SU-DHL-6 (cell line): ENCODE measurements around the gene PC.

Experiments used
- EZH2phosphoT487 ChIP-seq: fragments of 200-600 bp; sonication (generic), shearing (Covaris generic); conservative IDR thresholded peaks from 2 replicates; pipeline ENCODE4 v1.6.1; 2018; ENCODE audit warnings: mild to moderate bottlenecking, antibody characterized with exemption, low read length, moderate library complexity, mixed read lengths
- TF ChIP-seq, protein P1 (sequence below): fragments of 200-600 bp; sonication (generic); IDR thresholded peaks from one replicate; pipeline ENCODE4 v1.5.1; 2017; ENCODE audit warnings: antibody characterized with exemption, mild to moderate bottlenecking, low read length, moderate library complexity; ENCODE audit not compliant: insufficient read depth, poor library complexity, severe bottlenecking

DNA sequence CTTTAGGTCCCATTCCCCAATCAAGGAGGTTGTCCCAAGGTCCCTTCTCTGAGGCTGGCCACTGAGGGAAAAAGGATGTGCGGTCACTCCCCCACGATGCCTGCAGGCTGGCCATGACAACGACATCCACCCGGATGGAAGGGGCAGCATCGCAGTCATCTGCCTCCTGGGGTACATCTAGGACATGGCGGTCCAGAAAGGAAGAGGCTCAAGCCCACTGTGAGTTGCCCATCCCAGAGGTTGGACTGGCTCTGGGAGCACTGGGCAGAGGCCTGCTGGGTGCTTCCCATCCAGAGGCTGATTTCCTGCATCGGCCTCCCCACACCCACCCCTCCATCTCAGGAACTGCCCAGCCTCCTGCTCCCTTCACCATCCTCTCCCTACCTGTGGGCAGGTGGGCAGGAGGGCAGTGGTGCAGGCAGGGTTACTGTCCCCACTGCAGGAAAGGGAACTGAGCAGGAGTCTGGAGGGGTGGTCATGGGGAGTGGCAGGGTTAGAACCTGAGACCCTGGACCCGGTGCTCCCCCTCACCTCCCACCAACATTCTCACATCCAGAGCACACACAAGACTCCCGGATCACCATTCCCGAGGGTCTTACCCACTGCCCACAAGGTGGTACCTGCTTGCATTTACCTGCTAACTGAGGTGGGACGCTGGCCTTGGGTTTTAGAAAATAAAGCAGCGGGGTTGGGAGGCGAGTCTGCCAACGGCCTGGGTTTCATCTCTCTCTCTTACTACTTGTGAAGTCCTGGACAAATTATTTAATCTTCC, 110.5 kb downstream of the PC start:
- TF ChIP-seq EZH2phosphoT487, result no peak
- TF ChIP-seq, protein P1, sequence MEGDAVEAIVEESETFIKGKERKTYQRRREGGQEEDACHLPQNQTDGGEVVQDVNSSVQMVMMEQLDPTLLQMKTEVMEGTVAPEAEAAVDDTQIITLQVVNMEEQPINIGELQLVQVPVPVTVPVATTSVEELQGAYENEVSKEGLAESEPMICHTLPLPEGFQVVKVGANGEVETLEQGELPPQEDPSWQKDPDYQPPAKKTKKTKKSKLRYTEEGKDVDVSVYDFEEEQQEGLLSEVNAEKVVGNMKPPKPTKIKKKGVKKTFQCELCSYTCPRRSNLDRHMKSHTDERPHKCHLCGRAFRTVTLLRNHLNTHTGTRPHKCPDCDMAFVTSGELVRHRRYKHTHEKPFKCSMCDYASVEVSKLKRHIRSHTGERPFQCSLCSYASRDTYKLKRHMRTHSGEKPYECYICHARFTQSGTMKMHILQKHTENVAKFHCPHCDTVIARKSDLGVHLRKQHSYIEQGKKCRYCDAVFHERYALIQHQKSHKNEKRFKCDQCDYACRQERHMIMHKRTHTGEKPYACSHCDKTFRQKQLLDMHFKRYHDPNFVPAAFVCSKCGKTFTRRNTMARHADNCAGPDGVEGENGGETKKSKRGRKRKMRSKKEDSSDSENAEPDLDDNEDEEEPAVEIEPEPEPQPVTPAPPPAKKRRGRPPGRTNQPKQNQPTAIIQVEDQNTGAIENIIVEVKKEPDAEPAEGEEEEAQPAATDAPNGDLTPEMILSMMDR, result no peak
